Keratinocyte (primary cell): ENCODE data around the gene WWC1. TPM values are rescaled to one million over a fixed set of nuclear protein-coding genes. Genes with fewer than 3 reads are reported as not detected.

Source experiments
- DNase-seq: peaks from one replicate; pipeline ENCODE4 v3.0.0-alpha.2; 2011; ENCODE audit warnings: low read depth, missing footprints, low spot score
- FAIRE-seq: peaks from 2 replicates; lab custom pipeline; 2011; peaks lifted over from hg19 to GRCh38; lab: Jason Lieb, UNC
- H2AFZ ChIP-seq: 2 replicates; pipeline ENCODE4 v1.6.0; 2012; ENCODE audit warnings: low read length, control low read depth, inconsistent platforms; ENCODE audit not compliant: control insufficient read depth
- H3K27ac ChIP-seq: 2 replicates; pipeline ENCODE4 v1.5.1; 2011; ENCODE audit warnings: low read length; ENCODE audit not compliant: control insufficient read depth, insufficient read depth
- H3K27me3 ChIP-seq: 3 replicates; pipeline ENCODE4 v1.6.0; 2011; ENCODE audit warnings: low read length; ENCODE audit not compliant: control insufficient read depth, insufficient read depth; ENCODE audit errors: extremely low read depth
- H3K36me3 ChIP-seq, 2 experiments: 2 replicates in 1 of 2; 3 replicates in 1 of 2; pipeline ENCODE4 v1.5.1; 2011; ENCODE audit warnings: low read length in 2 of 2, mild to moderate bottlenecking in 1 of 2; ENCODE audit not compliant: control insufficient read depth in 2 of 2, insufficient read depth in 2 of 2; ENCODE audit errors: extremely low read depth in 1 of 2
- H3K4me1 ChIP-seq: 3 replicates; pipeline ENCODE4 v1.5.1; 2011; ENCODE audit warnings: low read length; ENCODE audit not compliant: control insufficient read depth, insufficient read depth; ENCODE audit errors: extremely low read depth
- H3K4me2 ChIP-seq: 3 replicates; pipeline ENCODE4 v1.6.0; 2011; ENCODE audit warnings: low read depth, low read length; ENCODE audit not compliant: control insufficient read depth, insufficient read depth; ENCODE audit errors: extremely low read depth
- H3K4me3 ChIP-seq, 3 experiments: fragments of 200-600 bp in 1 of 3; sonication (generic) in 1 of 3; 2 replicates in 2 of 3; 3 replicates in 1 of 3; pipeline ENCODE4 v1.5.1; 2011 to 2016; ENCODE audit warnings: low read length in 3 of 3, mild to moderate bottlenecking in 3 of 3, control low read depth in 2 of 3, inconsistent platforms in 1 of 3, low read depth in 1 of 3, mixed read lengths in 1 of 3, mixed run types in 1 of 3, moderate library complexity in 1 of 3; ENCODE audit not compliant: control insufficient read depth in 2 of 3, insufficient read depth in 2 of 3; ENCODE audit errors: extremely low read depth in 1 of 3
- H3K79me2 ChIP-seq: 2 replicates; pipeline ENCODE4 v1.6.0; 2012; ENCODE audit warnings: low read length; ENCODE audit not compliant: control insufficient read depth, insufficient read depth
- H3K9ac ChIP-seq: 3 replicates; pipeline ENCODE4 v1.6.0; 2011; ENCODE audit warnings: low read length; ENCODE audit not compliant: control insufficient read depth, insufficient read depth; ENCODE audit errors: extremely low read depth
- H3K9me1 ChIP-seq: 3 replicates; pipeline ENCODE4 v1.6.0; 2011; ENCODE audit warnings: low read length; ENCODE audit not compliant: control insufficient read depth, insufficient read depth; ENCODE audit errors: extremely low read depth
- H3K9me3 ChIP-seq: 2 replicates; pipeline ENCODE4 v1.5.1; 2012; ENCODE audit warnings: low read depth, low read length; ENCODE audit not compliant: control insufficient read depth
- H4K20me1 ChIP-seq: 3 replicates; pipeline ENCODE4 v1.6.0; 2011; ENCODE audit warnings: low read length; ENCODE audit not compliant: control insufficient read depth, insufficient read depth; ENCODE audit errors: extremely low read depth
- EZH2 ChIP-seq: IDR thresholded peaks from one replicate; pipeline ENCODE4 v1.6.1; 2012; ENCODE audit warnings: inconsistent platforms, mild to moderate bottlenecking, low read length, moderate library complexity
- dilution Hi-C: fragments of 300-500 bp; cut with MboI; formaldehyde crosslinking; loops from one replicate; pipeline ENCODE4 v1.7.0; 2020; ENCODE audit warnings: low sequenced_read_pairs; ENCODE audit not compliant: extremely low pct_ligation_motif_present
- polyA plus RNA-seq, 5 experiments: library from polyadenylated mRNA; depleted of rRNA in 3 of 5; stranded (reverse) in 3 of 5; stranded (forward) in 1 of 5; unstranded in 1 of 5; fragments of >200 nt; gene quantifications; 1 replicate in 1 of 5; 2 replicates in 3 of 5; 3 replicates in 1 of 5; pipeline versions ENCODE4 v1.2.1 to v1.2.3, GENCODE V29; 2011 to 2012; ENCODE audit warnings: missing spikeins in 2 of 5, low read depth in 1 of 5, low replicate concordance in 1 of 5
- TF ChIP-seq, protein P1 (sequence below), 3 experiments: IDR thresholded peaks in 1 of 3; conservative IDR thresholded peaks in 1 of 3; optimal IDR thresholded peaks in 1 of 3; 2 replicates in 2 of 3; 3 replicates in 1 of 3; pipeline versions ENCODE3 to v1.5.1; 2011; ENCODE audit warnings: low read length in 3 of 3, mild to moderate bottlenecking in 3 of 3, moderate library complexity in 2 of 3, control low read depth in 1 of 3, inconsistent platforms in 1 of 3; ENCODE audit not compliant: insufficient read depth in 2 of 3; ENCODE audit errors: extremely low read depth in 1 of 3

Gene WWC1
- polyA plus RNA-seq, 1 donor (not counting 4 experiments of a cell fraction or from before 2014, with no cell fraction given): 19.8 TPM

- dilution Hi-C loops: no loop called here
- no peak for TF ChIP-seq EZH2
- TF ChIP-seq, protein P1, sequence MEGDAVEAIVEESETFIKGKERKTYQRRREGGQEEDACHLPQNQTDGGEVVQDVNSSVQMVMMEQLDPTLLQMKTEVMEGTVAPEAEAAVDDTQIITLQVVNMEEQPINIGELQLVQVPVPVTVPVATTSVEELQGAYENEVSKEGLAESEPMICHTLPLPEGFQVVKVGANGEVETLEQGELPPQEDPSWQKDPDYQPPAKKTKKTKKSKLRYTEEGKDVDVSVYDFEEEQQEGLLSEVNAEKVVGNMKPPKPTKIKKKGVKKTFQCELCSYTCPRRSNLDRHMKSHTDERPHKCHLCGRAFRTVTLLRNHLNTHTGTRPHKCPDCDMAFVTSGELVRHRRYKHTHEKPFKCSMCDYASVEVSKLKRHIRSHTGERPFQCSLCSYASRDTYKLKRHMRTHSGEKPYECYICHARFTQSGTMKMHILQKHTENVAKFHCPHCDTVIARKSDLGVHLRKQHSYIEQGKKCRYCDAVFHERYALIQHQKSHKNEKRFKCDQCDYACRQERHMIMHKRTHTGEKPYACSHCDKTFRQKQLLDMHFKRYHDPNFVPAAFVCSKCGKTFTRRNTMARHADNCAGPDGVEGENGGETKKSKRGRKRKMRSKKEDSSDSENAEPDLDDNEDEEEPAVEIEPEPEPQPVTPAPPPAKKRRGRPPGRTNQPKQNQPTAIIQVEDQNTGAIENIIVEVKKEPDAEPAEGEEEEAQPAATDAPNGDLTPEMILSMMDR (optimal IDR thresholded peaks at IDR 0.05 in 1 of 3, IDR thresholded peaks at IDR 0.05 in 1 of 3, conservative IDR thresholded peaks at IDR 0.05 in 1 of 3; ENCODE audit: extremely low read depth in 1 of 3, insufficient read depth in 2 of 3, low read length in 3 of 3): no peak
- Histone ChIP-seq H3K79me2 (peaks cover 32% of the 10 kb centered on the region), H3K27me3 (no peaks in the 10 kb centered on the region), H3K9ac (no peak overlapping the region), H3K27ac (no peak overlapping the region), H3K4me2 (no peak overlapping the region), H4K20me1 (no peaks in the 10 kb centered on the region), H3K9me3 (no peaks in the 10 kb centered on the region), H3K36me3 (peaks cover 0 to 5% of the 10 kb centered on the region in 2 experiments), H3K4me1 (no peaks in the 10 kb centered on the region), H3K4me3 (no peak overlapping the region), H3K9me1 (peaks cover 2% of the 10 kb centered on the region), H2AFZ (no peak overlapping the region)
- FAIRE-seq (no peak), DNase-seq (no peak)
Observed at GRCh38 chr5:168374532-168374931, 83.1 kb downstream of the WWC1 start.

DNA sequence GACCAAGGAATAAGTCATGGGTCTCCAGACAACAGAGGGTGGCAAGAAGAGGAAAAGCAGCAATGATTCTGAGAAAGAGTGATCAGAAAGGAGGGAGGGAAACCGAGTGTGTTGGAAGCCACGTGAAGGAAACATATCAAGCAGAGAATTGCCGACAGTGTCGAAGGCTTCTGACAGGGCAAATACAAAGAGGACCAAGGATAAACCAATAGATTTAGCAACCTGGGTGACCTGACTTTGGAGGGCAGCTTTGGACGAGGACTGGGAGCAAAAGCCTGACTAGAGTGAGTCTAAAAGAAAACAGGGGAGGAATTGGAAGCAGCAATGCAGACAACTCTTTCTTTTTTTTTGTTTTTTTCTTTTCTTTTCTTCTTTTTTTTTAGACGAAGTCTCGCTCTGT lies 83.8 kb downstream of the WWC1 start:
- Histone ChIP-seq H3K9ac (no peak overlapping the region), H3K9me3 (no peaks in the 10 kb centered on the region), H3K27ac (no peak overlapping the region), H3K79me2 (peaks cover 29% of the 10 kb centered on the region), H3K4me2 (no peak overlapping the region), H3K27me3 (no peaks in the 10 kb centered on the region), H4K20me1 (no peaks in the 10 kb centered on the region), H3K4me1 (no peaks in the 10 kb centered on the region), H3K9me1 (peaks cover 2% of the 10 kb centered on the region), H2AFZ (no peak overlapping the region), H3K36me3 (peaks cover 0 to 5% of the 10 kb centered on the region in 2 experiments), H3K4me3 (no peak overlapping the region)
- no peak for DNase-seq
- dilution Hi-C loops: no loop called here
- FAIRE-seq: no peak
- TF ChIP-seq, protein P1 (optimal IDR thresholded peaks at IDR 0.05 in 1 of 3, IDR thresholded peaks at IDR 0.05 in 1 of 3, conservative IDR thresholded peaks at IDR 0.05 in 1 of 3; ENCODE audit: extremely low read depth in 1 of 3, insufficient read depth in 2 of 3, low read length in 3 of 3): no peak
- TF ChIP-seq EZH2: no peak
